Measurements from ENCODE around the gene TPST1.

The TPST1 gene

GRCh38 chr7:66283003-66283920 lies 78.1 kb downstream of the TPST1 start:
- no peak overlapping the region for H2AFZ ChIP-seq
- H3K4me2 ChIP-seq (ENCODE audit: low read length): no peak overlapping the region
- no peak overlapping the region for H3K9ac ChIP-seq
- H3K79me2 ChIP-seq: peaks cover 3% of the 10 kb centered on the region
- H3K4me3 ChIP-seq (ENCODE audit: low read depth, low read length): no peak overlapping the region
- TF ChIP-seq, protein P1, sequence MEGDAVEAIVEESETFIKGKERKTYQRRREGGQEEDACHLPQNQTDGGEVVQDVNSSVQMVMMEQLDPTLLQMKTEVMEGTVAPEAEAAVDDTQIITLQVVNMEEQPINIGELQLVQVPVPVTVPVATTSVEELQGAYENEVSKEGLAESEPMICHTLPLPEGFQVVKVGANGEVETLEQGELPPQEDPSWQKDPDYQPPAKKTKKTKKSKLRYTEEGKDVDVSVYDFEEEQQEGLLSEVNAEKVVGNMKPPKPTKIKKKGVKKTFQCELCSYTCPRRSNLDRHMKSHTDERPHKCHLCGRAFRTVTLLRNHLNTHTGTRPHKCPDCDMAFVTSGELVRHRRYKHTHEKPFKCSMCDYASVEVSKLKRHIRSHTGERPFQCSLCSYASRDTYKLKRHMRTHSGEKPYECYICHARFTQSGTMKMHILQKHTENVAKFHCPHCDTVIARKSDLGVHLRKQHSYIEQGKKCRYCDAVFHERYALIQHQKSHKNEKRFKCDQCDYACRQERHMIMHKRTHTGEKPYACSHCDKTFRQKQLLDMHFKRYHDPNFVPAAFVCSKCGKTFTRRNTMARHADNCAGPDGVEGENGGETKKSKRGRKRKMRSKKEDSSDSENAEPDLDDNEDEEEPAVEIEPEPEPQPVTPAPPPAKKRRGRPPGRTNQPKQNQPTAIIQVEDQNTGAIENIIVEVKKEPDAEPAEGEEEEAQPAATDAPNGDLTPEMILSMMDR (IDR thresholded peaks at IDR 0.05): no peak
- H3K36me3 ChIP-seq (ENCODE audit: control insufficient read depth, insufficient read depth, low read length): no peaks in the 10 kb centered on the region
- no peaks in the 10 kb centered on the region for H3K9me3 ChIP-seq (ENCODE audit: control insufficient read depth, low read length)
- peaks cover 15% of the 10 kb centered on the region for H3K4me1 ChIP-seq
- no peak overlapping the region for H3K27ac ChIP-seq
- no peaks in the 10 kb centered on the region for H3K27me3 ChIP-seq (ENCODE audit: control insufficient read depth, insufficient read depth, low read length)

GRCh38 chr7:66296001-66296521 lies 90.9 kb downstream of the TPST1 start:
- H3K9me3 ChIP-seq (ENCODE audit: control insufficient read depth, low read length): no peaks in the 10 kb centered on the region
- H2AFZ ChIP-seq: no peak overlapping the region
- no peaks in the 10 kb centered on the region for H3K36me3 ChIP-seq (ENCODE audit: control insufficient read depth, insufficient read depth, low read length)
- no peaks in the 10 kb centered on the region for H3K79me2 ChIP-seq
- no peak overlapping the region for H3K4me2 ChIP-seq (ENCODE audit: low read length)
- H3K27me3 ChIP-seq (ENCODE audit: control insufficient read depth, insufficient read depth, low read length): no peaks in the 10 kb centered on the region
- H3K27ac ChIP-seq: no peak overlapping the region
- no peak overlapping the region for H3K9ac ChIP-seq
- no peak overlapping the region for H3K4me3 ChIP-seq (ENCODE audit: low read depth, low read length)
- H3K4me1 ChIP-seq: no peaks in the 10 kb centered on the region
- TF ChIP-seq, protein P1 (IDR thresholded peaks at IDR 0.05): no peak

DNA sequence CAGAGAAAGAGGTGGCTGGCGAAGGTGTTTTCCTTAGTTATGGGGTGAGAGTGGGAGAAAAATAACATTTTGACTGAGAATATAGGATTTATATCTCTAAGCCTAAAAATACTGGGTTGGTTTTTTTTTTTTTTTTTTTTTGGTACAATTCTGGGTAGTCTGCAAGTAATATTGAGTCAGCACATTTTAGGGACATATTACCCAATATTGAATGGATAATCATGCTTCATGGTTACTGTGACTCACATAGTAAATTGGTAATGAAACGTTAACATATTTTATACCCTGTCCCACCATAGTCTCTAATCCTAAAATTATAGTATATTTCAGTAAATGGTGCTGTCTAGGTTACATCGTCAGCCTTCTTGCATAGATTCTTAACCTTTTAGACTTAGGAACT lies 91.4 kb downstream of the TPST1 start:
- H3K4me2 ChIP-seq (ENCODE audit: low read length): no peak overlapping the region
- no peak overlapping the region for H3K4me3 ChIP-seq (ENCODE audit: low read depth, low read length)
- H3K4me1 ChIP-seq: no peaks in the 10 kb centered on the region
- H3K27ac ChIP-seq: no peak overlapping the region
- no peaks in the 10 kb centered on the region for H3K36me3 ChIP-seq (ENCODE audit: control insufficient read depth, insufficient read depth, low read length)
- no peak overlapping the region for H3K9ac ChIP-seq
- no peaks in the 10 kb centered on the region for H3K79me2 ChIP-seq
- H2AFZ ChIP-seq: no peak overlapping the region
- no peaks in the 10 kb centered on the region for H3K9me3 ChIP-seq (ENCODE audit: control insufficient read depth, low read length)
- no peaks in the 10 kb centered on the region for H3K27me3 ChIP-seq (ENCODE audit: control insufficient read depth, insufficient read depth, low read length)
- TF ChIP-seq, protein P1 (IDR thresholded peaks at IDR 0.05): no peak

- no peak overlapping the region for H3K4me2 ChIP-seq (ENCODE audit: low read length)
- no peak overlapping the region for H2AFZ ChIP-seq
- H3K4me1 ChIP-seq: no peaks in the 10 kb centered on the region
- TF ChIP-seq, protein P1 (IDR thresholded peaks at IDR 0.05): no peak
- no peak overlapping the region for H3K9ac ChIP-seq
- no peak overlapping the region for H3K4me3 ChIP-seq (ENCODE audit: low read depth, low read length)
- no peaks in the 10 kb centered on the region for H3K9me3 ChIP-seq (ENCODE audit: control insufficient read depth, low read length)
- no peak overlapping the region for H3K27ac ChIP-seq
- H3K27me3 ChIP-seq (ENCODE audit: control insufficient read depth, insufficient read depth, low read length): no peaks in the 10 kb centered on the region
- no peaks in the 10 kb centered on the region for H3K36me3 ChIP-seq (ENCODE audit: control insufficient read depth, insufficient read depth, low read length)
- no peaks in the 10 kb centered on the region for H3K79me2 ChIP-seq
These were observed 92.4 kb downstream of the TPST1 start for GRCh38 chr7:66297579-66297978.

Data from parathyroid adenoma (tissue), 2 donors.